WI38 (cell line): ENCODE data around the gene ZNF222.

Experiments used
- H3K4me3 ChIP-seq: 2 replicates; pipeline ENCODE4 v1.5.1; 2011; ENCODE audit warnings: low read depth, mild to moderate bottlenecking, control low read depth, low read length
- TF ChIP-seq, protein P1 (sequence below): IDR thresholded peaks from 2 replicates; pipeline ENCODE4 v1.5.1; 2012; ENCODE audit warnings: low read depth, mild to moderate bottlenecking, control low read depth, low read length

ZNF222 gene

DNA sequence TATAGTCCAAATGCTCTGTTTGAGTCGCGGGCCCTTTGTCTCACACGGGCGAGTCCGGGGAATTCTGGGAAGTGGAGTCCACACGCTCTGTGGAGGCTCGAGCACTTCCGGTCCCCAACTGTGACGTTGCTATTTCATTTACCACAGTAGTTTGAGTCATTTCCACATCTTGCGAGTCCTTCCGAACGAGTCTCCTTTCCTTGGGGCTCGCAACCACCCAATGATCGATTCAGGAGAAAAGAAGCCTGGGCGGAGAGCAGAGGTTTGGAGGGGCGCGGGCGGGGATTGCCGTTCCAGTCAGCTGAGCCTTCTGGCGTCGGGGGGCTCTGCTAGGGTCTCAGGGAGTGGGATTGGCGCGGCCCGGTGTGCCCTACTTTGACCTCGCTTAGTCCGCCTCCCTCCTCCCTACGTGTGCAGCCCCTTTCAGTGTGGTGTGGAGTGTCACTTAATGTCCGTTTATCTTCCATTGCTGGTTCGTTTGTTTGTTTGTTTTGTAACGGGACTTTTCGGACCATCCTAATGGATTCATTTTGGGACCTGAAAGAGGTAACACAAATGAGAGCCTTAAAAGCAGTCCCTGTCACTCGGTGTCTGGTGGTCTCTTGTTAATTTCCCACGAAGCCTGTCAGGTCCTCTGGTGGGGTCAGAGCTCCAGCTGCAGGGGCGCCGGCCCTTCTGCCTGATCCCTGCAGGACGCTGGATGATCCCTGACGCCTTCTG is at the start of gene ZNF222:
Gene ZNF222 (plus strand): TSS at position 163 of the 720 bp plus-strand sequence. CDS start 58 bp downstream, at position 221.
- TF ChIP-seq, protein P1, sequence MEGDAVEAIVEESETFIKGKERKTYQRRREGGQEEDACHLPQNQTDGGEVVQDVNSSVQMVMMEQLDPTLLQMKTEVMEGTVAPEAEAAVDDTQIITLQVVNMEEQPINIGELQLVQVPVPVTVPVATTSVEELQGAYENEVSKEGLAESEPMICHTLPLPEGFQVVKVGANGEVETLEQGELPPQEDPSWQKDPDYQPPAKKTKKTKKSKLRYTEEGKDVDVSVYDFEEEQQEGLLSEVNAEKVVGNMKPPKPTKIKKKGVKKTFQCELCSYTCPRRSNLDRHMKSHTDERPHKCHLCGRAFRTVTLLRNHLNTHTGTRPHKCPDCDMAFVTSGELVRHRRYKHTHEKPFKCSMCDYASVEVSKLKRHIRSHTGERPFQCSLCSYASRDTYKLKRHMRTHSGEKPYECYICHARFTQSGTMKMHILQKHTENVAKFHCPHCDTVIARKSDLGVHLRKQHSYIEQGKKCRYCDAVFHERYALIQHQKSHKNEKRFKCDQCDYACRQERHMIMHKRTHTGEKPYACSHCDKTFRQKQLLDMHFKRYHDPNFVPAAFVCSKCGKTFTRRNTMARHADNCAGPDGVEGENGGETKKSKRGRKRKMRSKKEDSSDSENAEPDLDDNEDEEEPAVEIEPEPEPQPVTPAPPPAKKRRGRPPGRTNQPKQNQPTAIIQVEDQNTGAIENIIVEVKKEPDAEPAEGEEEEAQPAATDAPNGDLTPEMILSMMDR = no peak
- H3K4me3 ChIP-seq = peak within 1 kb of the TSS; percentile 97

DNA sequence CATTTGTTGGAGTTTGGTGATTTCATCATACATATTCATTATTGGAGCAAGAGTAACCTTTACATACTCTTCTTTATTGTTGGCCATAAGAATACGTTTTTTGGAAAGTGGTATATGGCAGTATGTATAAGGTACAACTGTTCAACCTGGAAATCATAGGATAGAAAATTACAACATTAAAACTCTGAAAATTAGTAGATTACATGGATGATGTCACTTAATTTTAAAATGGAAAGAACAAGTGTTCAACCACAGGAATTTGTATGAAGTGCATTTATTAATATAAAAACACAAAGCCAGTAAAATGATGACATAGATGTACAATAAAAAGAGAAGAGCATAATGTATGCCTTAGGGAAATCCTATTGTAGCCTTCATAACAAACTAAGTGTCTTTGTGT is 48.4 kb upstream of the ZNF222 start:
- H3K4me3 ChIP-seq = no peak overlapping the region
- TF ChIP-seq, protein P1 = no peak

DNA sequence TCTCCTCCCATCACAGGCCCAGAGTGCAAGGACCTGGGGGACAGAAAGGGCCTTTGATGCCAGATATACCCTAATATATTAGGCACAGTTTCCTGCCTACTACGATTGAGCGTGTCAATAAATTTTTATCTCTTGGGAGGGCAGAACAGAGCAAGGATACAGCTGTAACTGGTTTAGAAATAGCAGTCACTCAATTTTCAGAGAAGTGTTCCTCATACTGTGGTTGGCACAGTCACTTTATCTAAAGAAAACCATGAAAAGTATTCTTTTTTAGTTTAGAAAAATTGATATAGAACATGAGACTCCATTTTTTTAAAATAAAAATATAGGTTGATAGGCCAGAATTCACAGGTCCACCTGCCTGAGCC is 41.7 kb upstream of the ZNF222 start:
- peak overlapping the region; percentile 89 for H3K4me3 ChIP-seq
- TF ChIP-seq, protein P1 = no peak

DNA sequence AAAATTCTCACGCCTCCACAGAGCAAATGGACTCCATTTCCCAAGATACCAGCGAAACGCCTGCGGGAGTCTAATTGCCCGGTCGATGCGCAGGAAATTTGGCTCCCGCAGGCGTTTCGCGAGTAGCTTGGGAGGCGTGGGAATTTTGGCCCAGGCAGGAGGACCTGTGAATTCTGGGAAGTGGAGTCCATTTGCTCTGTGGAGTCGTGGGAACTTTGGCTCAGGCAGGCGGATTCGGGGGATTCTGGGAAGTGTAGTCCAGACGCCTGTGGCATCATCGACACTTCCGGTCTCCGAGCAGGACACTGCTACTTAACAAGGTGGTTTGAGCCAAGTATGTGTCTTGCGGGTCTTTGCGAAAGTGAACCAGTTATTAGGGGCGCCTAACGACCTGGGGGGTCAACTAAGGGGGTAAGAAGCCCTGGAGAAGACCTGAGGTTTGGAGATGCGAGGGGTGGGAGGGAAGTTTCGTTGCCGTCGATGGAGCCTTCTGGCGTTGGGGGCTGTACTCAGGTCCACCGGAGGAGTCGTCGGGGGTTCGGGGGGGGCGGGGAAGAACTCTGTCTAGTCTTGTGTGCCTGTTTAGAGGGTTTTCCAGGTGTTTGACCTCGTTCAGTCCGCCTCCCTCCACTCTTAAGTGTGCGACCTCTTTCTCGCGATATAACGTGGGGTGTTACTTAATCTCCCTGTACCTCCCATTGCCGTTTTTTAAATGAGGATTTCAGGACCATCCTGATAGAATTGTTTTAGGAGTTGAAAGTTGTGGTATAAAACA is 41.1 kb upstream of the ZNF222 start, which contains the start of gene ZNF155:
Gene ZNF155 (plus strand): TSS at position 277 of the 775 bp plus-strand sequence. CDS start 4,356 bp downstream, outside the sequence.
- TF ChIP-seq, protein P1 = no peak
- H3K4me3 ChIP-seq = peak within 1 kb of the TSS; percentile 89

DNA sequence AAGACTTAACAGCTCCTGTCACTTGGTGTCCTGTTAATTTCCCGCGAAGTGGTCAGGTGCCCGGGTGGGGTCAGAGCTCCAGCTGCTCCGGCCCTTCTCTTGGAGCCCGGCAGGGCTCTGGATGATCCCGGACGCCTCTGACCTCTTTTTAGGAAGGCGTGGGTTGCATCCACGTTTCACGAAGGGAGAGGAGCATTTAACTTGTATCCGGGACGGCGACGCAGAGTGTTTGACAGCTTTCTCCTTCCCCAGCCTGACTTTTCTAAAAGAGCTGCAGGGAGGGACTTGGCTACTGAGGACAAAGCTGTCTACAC is 40.5 kb upstream of the ZNF222 start:
- TF ChIP-seq, protein P1 = no peak

DNA sequence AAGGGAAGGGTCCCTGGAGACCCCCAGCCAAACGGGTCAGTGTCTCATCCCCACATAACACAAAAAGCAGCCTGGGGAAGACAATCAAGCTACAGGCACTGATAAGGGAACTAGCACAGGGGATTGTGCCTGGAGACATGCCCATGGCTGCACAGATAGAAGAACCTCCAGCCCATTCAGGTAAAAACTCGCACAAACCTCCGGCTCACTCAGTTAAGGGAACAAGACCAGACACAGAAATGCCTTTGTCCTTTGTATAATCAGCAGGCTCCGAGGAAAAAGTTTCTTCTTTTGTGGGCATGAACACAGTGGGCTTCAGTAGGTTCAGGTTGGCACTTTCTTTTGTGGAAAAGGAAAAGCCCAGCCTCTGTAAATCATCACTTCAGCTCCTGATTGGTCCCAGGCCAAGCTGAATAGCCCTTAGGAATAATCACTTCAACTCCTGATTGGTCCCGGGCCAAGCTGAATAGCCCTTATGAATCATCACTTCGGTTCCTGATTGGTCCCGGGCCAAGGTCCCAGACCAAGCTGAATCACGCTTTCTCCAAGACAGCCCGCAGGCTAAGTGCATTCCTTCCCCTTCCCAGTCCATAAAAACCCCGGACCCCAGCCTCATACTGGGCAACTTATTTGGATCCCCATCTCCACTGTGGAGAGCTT is 27.4 kb upstream of the ZNF222 start:
- no peak overlapping the region for H3K4me3 ChIP-seq
- TF ChIP-seq, protein P1 = no peak

More for the DNA sequence above, 40.5 kb upstream of the ZNF222 start:
- H3K4me3 ChIP-seq = peak overlapping the region; percentile 89
